Measurements from ENCODE around the gene KANK2. TPM values are rescaled to one million over a fixed set of nuclear protein-coding genes. Genes with fewer than 3 reads are reported as not detected.

Gene KANK2
- total RNA-seq, 1 donor from 2014 or later, result 2.7 TPM

DNA sequence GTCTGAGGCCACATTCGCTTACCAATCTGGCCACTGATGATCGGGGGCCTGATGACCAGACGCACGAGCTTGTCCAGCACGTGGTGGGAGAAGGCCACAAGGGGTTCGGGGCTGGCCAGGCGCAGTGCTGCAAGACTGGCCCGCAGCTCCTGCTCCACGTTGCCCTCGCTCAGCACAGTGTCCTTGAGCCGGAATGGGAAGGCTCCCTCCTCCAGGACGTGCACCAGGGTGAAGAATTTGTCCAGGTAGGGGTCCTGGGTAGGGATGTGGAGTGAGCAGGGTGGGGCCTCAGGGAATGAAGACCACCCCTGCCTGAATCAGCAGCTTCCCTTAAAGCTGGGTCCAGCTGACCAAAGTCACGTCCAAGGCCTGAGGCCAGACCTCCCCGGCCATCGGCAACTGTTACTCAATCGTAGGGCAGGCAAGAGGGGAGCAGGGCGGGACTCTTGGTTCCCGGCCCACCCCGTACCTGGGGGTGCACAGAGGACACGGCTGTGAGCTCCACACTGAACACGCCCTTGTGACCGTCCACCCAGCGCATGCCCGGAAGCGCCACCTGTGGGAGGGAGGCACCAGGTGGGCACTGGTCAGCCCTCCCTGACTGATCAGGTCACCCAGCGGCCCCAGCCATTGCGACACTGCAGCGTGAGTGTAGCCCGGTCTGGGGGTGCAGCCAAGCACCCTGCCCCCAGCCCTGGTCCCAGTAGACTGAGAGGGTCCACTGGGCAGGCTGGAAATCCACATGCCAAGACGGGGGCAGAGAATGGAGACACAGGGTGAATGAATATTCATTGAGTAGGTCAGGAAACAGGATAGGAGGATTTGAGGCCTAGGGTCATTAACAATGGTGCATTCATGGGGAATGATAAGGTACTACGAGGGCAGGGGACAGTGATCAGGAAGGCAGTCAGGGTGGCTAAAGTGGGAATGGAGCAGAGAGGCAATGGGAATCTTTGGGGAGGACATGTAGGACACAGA is 39.3 kb upstream of the KANK2 start:
- intact Hi-C loops (cut with micrococcal nuclease), result no loop called here
- no peak for DNase-seq (ENCODE audit: low spot score)
- H3K27me3 Mint-ChIP-seq (ENCODE audit: insufficient read depth), result no peaks in the 10 kb centered on the region
- no peak overlapping the region for H3K27ac Mint-ChIP-seq
- no peak overlapping the region for H3K4me3 Mint-ChIP-seq
- no peaks in the 10 kb centered on the region for H3K4me1 Mint-ChIP-seq (ENCODE audit: low read depth)
- H3K36me3 Mint-ChIP-seq (ENCODE audit: low read depth), result no peaks in the 10 kb centered on the region
- peaks cover 5% of the 10 kb centered on the region for H3K9me3 Mint-ChIP-seq

DNA sequence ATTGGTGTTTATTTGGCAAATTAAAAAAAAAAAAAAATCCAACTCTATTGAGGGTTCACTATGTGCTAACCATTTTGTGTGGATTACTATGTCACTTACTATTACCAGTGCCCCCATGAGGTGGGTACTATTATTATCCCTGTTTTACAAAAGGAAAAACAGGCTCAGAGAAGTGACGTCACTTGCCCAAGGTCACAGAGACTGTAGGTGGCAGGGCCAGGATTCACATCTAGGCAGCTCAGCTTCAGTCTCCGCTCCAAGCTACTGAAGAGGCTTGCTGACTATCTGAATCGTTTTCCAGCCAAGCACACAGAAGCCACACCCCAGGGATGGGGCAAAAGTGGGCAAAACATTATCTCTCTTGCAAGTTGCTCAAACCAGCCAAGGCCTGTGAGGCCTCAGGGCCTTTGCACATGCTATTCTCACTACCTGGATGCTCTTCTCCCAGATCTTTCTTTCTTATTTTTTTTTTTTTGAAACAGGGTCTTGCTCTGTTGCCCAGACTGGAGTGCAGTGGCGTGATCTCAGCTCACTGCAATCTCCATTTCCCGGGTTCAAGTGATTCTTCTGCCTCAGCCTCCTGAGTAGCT is 37.2 kb upstream of the KANK2 start:
- Mint-ChIP-seq H3K9me3 (peaks cover 5% of the 10 kb centered on the region), H3K4me3 (no peak overlapping the region), H3K27ac (no peak overlapping the region), H3K4me1 (ENCODE audit: low read depth) (no peaks in the 10 kb centered on the region), H3K36me3 (ENCODE audit: low read depth) (no peaks in the 10 kb centered on the region), H3K27me3 (ENCODE audit: insufficient read depth) (no peaks in the 10 kb centered on the region)
- intact Hi-C loops (cut with micrococcal nuclease), result no loop called here
- DNase-seq (ENCODE audit: low spot score), result no peak

DNA sequence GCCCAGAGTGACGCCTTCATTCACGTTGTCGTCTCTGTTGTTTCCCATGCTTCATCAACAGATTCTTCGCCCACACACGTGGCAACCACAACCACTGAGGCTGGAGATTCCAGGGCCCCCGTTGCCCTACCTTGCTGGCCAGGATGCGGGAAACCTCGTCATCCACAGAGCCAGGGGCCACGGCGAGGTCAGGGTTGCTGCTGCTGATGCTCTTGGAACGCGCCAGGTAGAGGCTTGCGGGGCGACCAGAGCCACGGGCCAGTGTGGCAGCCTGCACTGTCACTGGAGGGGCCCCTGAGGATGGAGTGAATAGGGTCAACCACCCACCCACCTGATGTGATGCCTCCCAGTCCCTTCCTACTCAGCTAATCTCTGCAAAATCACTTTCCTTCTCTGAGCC is 35.7 kb upstream of the KANK2 start:
- Mint-ChIP-seq H3K4me3 (no peak overlapping the region), H3K27me3 (ENCODE audit: insufficient read depth) (no peaks in the 10 kb centered on the region), H3K36me3 (ENCODE audit: low read depth) (no peaks in the 10 kb centered on the region), H3K9me3 (no peaks in the 10 kb centered on the region), H3K27ac (no peak overlapping the region), H3K4me1 (ENCODE audit: low read depth) (no peaks in the 10 kb centered on the region)
- no peak for DNase-seq (ENCODE audit: low spot score)
- intact Hi-C loops (cut with micrococcal nuclease), result no loop called here

DNA sequence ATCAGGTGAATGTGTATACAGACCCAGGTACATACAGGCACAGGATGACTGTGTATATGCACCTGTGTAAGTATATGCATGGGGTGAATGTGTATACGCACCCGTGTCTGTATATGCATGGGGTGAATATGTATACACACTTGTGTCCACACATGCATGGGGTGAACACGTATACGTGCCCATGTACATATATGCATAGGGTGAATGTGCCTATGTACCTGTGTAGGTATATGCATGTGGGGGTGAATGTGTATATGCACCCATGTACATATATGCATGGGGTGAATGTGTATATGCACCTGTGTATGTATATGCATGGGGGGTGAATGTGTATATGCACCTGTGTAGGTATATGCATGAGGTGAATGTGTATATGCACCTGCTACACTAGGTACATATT is 35.2 kb upstream of the KANK2 start:
- Mint-ChIP-seq H3K9me3 (no peaks in the 10 kb centered on the region), H3K4me1 (ENCODE audit: low read depth) (no peaks in the 10 kb centered on the region), H3K27ac (no peak overlapping the region), H3K27me3 (ENCODE audit: insufficient read depth) (no peaks in the 10 kb centered on the region), H3K36me3 (ENCODE audit: low read depth) (no peaks in the 10 kb centered on the region), H3K4me3 (no peak overlapping the region)
- intact Hi-C loops (cut with micrococcal nuclease), result no loop called here
- no peak for DNase-seq (ENCODE audit: low spot score)

DNA sequence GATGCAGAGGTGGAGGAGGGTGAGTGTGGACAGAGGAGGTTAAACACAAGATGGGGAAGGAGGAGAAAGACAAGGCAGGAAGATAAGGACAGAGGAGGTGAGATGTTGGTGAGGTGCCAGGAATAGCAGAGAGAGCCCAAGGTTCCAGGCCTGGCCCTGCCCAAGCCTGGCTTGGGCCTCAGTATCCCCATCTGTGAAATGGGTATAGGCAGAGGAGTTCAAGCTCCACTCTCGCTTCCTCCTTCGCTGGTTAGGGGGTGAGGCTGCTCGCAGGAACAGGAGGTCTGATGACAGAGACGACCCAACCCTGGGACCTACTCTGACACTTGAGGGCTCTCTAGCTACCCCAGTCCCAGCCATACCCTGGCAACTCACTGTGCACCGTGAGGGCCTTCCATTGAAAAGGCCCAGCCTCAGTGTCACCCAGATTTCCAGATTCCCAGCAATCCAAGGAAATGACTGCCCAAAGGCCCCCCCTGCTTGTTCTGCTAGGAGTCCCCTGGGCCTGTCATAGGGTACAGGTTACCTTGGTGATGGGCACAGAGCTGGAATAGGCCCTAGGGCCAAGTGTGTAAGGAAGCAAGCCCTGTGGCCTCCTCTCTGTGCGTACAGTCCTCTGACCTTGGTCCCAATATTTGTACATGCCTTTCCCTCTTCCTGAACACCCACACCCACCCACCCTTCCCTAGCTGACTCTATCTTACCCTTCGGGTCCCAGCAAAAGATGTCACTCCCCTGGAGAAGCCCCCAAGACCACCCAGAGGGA is 33.5 kb upstream of the KANK2 start:
- Mint-ChIP-seq H3K36me3 (ENCODE audit: low read depth) (no peaks in the 10 kb centered on the region), H3K27me3 (ENCODE audit: insufficient read depth) (no peaks in the 10 kb centered on the region), H3K9me3 (no peaks in the 10 kb centered on the region), H3K27ac (no peak overlapping the region), H3K4me3 (no peak overlapping the region), H3K4me1 (ENCODE audit: low read depth) (no peaks in the 10 kb centered on the region)
- DNase-seq (ENCODE audit: low spot score), result no peak
- intact Hi-C loops (cut with micrococcal nuclease), result no loop called here

DNA sequence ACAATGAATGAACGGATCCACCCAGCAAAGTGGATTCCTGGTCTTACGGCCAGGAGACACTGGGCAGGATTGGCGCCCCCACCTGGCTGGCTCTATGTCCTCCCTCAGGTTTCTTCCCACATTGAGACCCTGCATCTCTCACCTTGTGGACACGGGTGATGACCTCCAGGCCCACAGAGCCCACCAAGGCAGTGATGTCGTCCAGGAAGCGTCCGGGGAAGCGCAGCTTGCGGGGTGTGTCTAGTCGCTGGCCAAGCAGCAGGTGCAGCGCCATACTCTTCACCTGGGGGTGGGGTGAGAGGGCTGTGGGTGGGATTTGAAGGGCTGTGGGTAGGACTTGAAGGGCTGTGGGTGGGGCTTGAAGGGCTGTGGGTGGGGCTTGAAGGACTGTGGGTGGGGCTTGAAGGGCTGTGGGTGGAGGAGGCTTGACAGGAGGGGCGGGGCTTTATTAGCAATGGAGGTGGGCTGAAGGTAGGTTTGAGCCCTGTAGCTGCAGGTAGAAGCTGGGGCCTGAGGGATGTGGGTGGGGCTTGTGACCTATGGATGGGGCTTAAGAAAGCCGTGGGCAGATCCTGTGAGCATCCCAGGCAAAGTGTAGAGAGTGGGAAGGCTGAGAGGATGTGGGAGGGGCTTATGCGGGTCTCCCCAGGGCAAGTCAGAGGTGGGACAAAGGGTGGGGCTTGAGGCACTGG is 30.0 kb upstream of the KANK2 start:
- H3K9me3 Mint-ChIP-seq, result no peaks in the 10 kb centered on the region
- H3K27ac Mint-ChIP-seq, result no peak overlapping the region
- intact Hi-C loops (cut with micrococcal nuclease), result no loop called here
- H3K27me3 Mint-ChIP-seq (ENCODE audit: insufficient read depth), result no peaks in the 10 kb centered on the region
- no peak for DNase-seq (ENCODE audit: low spot score)
- H3K4me1 Mint-ChIP-seq (ENCODE audit: low read depth), result no peaks in the 10 kb centered on the region
- H3K36me3 Mint-ChIP-seq (ENCODE audit: low read depth), result no peaks in the 10 kb centered on the region
- H3K4me3 Mint-ChIP-seq, result no peak overlapping the region

DNA sequence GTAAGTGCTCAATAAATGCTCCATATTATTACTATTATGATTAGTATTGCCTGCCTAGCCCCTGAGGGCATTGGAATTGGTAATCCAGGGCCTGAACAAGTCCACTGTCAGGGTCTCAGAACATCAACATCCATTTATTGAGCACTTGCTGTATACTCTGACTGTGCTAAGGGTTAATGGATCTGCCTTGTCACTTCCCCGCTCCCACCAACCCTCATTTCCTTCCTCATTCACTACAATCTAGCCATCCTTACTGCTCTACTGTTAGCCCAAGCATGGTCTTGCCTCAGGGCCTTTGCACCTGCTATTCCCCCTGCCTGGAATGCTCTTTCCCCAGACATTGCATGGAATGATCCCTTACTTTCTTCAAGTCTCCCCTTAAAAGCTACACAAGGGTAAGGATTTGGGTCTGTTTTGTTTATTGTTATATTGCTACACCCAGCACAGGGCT is 29.4 kb upstream of the KANK2 start:
- Mint-ChIP-seq H3K4me1 (ENCODE audit: low read depth) (no peaks in the 10 kb centered on the region), H3K27me3 (ENCODE audit: insufficient read depth) (no peaks in the 10 kb centered on the region), H3K36me3 (ENCODE audit: low read depth) (no peaks in the 10 kb centered on the region), H3K9me3 (peaks cover under 1% of the 10 kb centered on the region), H3K27ac (no peak overlapping the region), H3K4me3 (no peak overlapping the region)
- intact Hi-C loops (cut with micrococcal nuclease), result no loop called here
- DNase-seq (ENCODE audit: low spot score), result no peak

DNA sequence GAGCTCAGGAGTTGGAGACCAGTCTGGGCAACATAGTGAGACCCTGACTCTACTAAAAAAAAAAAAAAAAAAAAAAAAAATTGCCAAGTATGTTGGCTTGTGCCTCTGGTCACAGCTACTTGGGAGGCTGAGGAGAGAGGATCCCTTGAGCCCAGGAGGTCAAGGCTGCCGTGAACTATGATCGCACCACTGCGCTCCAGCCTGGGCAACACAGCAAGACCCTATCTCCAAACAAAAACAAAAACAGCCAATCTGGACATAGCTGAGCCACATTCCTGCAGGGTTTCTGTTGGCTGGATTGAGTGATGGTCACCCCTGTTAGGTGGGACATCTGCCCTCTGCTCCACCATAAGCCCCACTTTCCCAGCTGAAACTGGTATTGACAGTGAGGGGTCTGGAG is 28.5 kb upstream of the KANK2 start:
- Mint-ChIP-seq H3K4me3 (no peak overlapping the region), H3K36me3 (ENCODE audit: low read depth) (no peaks in the 10 kb centered on the region), H3K9me3 (peaks cover 10% of the 10 kb centered on the region), H3K27ac (no peak overlapping the region), H3K27me3 (ENCODE audit: insufficient read depth) (no peaks in the 10 kb centered on the region), H3K4me1 (ENCODE audit: low read depth) (no peaks in the 10 kb centered on the region)
- intact Hi-C loops (cut with micrococcal nuclease), result no loop called here
- DNase-seq (ENCODE audit: low spot score), result no peak

DNA sequence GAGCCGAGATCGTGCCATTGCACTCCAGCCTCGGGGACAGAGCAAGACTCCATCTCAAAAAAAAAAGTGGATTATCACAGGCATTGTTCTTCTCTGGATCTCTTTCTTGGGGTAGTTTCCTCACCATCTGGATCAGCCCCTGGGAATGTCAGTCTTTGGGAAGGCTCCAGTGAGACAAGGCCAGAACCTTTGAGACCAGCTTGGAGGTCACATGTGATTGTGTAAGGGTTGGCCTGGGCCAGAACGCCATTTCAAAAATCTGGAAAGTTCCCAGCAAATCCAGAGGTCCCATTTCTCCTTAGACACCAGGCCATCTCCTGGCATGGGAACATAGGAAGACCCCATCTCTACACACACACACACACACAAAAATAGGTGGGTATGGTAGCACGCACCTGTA is 27.8 kb upstream of the KANK2 start:
- H3K9me3 Mint-ChIP-seq, result peaks cover 15% of the 10 kb centered on the region
- no peak overlapping the region for H3K4me3 Mint-ChIP-seq
- H3K36me3 Mint-ChIP-seq (ENCODE audit: low read depth), result no peaks in the 10 kb centered on the region
- DNase-seq (ENCODE audit: low spot score), result no peak
- no peak overlapping the region for H3K27ac Mint-ChIP-seq
- no peaks in the 10 kb centered on the region for H3K4me1 Mint-ChIP-seq (ENCODE audit: low read depth)
- intact Hi-C loops (cut with micrococcal nuclease), result no loop called here
- H3K27me3 Mint-ChIP-seq (ENCODE audit: insufficient read depth), result peaks cover under 1% of the 10 kb centered on the region

DNA sequence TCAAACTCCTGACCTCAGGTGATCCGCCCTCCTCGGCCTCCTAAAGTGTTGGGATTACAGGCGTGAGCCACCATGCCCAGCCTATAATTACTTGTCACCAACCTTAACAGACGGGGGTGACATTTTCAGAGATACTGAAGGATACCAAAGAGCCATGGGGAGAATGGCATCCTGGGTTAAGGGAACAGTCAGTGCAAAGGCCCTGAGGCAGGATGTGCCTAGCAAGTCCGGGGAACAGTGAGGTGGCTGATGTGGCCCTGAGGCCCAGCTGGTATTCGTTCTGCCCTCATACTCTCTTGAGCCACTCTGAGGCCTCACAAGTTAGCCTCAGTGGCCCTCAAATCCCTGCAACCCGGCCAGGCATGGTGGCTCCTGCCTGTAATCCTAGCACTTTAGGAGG is 27.1 kb upstream of the KANK2 start:
- DNase-seq (ENCODE audit: low spot score), result no peak
- Mint-ChIP-seq H3K27ac (no peak overlapping the region), H3K9me3 (peaks cover 15% of the 10 kb centered on the region), H3K36me3 (ENCODE audit: low read depth) (no peaks in the 10 kb centered on the region), H3K4me1 (ENCODE audit: low read depth) (no peaks in the 10 kb centered on the region), H3K4me3 (no peak overlapping the region), H3K27me3 (ENCODE audit: insufficient read depth) (peaks cover 4% of the 10 kb centered on the region)
- intact Hi-C loops (cut with micrococcal nuclease), result no loop called here

DNA sequence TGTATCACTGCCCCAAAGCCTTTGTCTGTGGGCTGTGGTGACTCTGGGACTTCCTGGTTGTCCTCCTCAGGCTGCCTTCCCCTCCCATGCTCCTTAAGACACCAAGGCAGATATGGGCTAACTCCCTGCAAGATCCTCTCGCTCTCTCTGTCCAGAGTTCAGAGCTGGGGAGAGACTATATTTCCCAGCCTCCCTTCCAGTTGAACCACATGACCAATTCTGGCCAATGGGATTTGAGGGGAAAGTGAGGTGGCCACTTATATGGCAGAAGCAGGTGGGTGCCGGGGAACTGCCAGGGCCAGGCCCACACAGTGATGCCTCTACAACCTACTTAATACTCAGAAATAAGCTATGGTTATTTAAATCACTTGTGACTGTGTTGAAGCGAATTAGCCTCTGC is 25.9 kb upstream of the KANK2 start:
- no peak overlapping the region for H3K27ac Mint-ChIP-seq
- H3K9me3 Mint-ChIP-seq, result peaks cover 15% of the 10 kb centered on the region
- no peaks in the 10 kb centered on the region for H3K4me1 Mint-ChIP-seq (ENCODE audit: low read depth)
- H3K27me3 Mint-ChIP-seq (ENCODE audit: insufficient read depth), result peaks cover 4% of the 10 kb centered on the region
- no peak overlapping the region for H3K4me3 Mint-ChIP-seq
- no peaks in the 10 kb centered on the region for H3K36me3 Mint-ChIP-seq (ENCODE audit: low read depth)
- no peak for DNase-seq (ENCODE audit: low spot score)
- intact Hi-C loops (cut with micrococcal nuclease), result no loop called here

DNA sequence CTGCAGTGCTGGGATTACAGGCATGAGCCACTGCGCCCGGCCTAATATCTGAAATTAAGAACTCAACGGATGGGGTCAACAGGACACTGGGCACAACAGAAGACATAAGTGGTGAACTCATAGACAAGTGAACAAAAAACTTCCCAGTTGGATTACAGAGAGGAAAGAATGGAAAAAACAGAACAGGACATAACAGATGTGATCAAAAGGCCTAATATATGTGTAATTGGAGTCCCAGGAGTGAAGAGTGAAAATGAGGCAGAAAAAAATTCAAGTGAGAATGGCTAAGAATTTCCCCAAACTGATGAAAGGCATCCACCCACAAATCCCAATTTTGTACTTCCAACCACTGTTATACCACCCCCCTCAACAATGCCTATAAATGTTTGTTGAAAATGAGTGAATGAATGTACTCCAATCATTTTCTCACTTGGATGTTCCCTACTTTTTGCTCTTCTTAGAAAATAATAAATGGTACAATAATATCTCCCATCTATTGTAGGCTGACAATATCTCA is 23.8 kb upstream of the KANK2 start:
- Mint-ChIP-seq H3K9me3 (peaks cover 15% of the 10 kb centered on the region), H3K27me3 (ENCODE audit: insufficient read depth) (peaks cover 5% of the 10 kb centered on the region), H3K36me3 (ENCODE audit: low read depth) (no peaks in the 10 kb centered on the region), H3K4me1 (ENCODE audit: low read depth) (no peaks in the 10 kb centered on the region), H3K4me3 (no peak overlapping the region), H3K27ac (no peak overlapping the region)
- intact Hi-C loops (cut with micrococcal nuclease), result no loop called here
- DNase-seq (ENCODE audit: low spot score), result no peak

All from activated T-helper 1 cell treated with anti-CD3 and anti-CD28 coated beads, Interleukin-12 subunit alpha, Interleukin-12 subunit beta, Interleukin-2, Interleukin-4 antibody, amounts not matched to agents 30 ng/mL and 10 ng/mL and 1 ng/mL, durations not matched to agents 14 hours and 24 hours and 36 hours (primary cell).